Fibroblast of villous mesenchyme (primary cell): ENCODE measurements around the gene KRR1. TPM values are rescaled to one million over a fixed set of nuclear protein-coding genes. Genes with fewer than 3 reads are reported as not detected.
A peak's percentile ranks its signal among the peaks of the same experiment; 100 is the strongest.

Experiments
- DNase-seq: peaks from one replicate; pipeline ENCODE4 v3.0.0-alpha.2; 2010; ENCODE audit warnings: low read depth
- H3K4me3 ChIP-seq: 2 replicates; pipeline ENCODE4 v1.5.1; 2011; ENCODE audit warnings: low read depth, mild to moderate bottlenecking, low read length
- CTCF ChIP-seq: IDR thresholded peaks from 2 replicates; pipeline ENCODE4 v1.5.1; 2012; ENCODE audit warnings: low read depth, mild to moderate bottlenecking, low read length; ENCODE audit not compliant: insufficient read depth
- total RNA-seq: library from RNA; depleted of rRNA; stranded (reverse); fragments of >200 nt; gene quantifications from 2 replicates; pipeline ENCODE4 v1.2.3, GENCODE V29; 2012

Gene KRR1
- total RNA-seq, 1 donor = 31.1 TPM

DNA sequence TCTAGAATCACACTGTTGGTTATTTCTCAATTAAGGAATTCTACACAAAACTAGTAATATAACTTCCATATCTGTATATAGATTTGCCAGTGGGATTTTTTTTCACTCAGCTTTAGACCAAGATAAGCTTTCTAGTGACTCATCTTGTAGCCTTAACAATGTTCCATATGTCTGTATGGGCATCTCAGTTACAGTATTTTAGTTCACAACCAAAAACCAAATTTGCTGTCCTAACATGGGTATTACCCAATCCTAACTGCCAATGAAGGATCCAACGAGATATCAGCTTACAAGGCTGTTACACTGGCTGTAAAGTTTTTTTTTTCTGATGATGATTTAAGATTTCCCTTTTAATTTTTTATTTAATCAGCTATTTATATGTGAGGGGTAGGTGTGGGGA is 31.5 kb upstream of the KRR1 start:
- no peak overlapping the region for H3K4me3 ChIP-seq
- peak; percentile 75 for DNase-seq
- no peak for TF ChIP-seq CTCF

DNA sequence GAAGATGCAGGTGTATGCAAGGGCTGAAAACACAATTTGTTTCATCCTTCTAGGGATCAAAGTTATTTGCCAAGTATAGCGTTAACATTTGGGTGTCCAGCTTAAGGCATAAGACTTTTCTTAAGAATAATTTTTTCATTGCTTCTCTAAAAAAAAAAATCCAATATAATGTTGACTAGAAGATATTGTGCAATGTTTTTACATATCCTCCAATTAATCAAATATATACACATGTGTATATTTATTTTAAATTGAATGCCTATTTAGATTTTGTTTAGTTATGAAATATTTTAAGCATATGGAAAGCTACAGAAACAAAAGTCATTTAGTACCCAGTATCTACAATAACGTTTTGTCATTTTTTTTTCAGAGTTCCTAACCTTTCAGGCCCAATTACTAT is 28.5 kb upstream of the KRR1 start:
- no peak for DNase-seq
- H3K4me3 ChIP-seq = no peak overlapping the region
- TF ChIP-seq CTCF = no peak

DNA sequence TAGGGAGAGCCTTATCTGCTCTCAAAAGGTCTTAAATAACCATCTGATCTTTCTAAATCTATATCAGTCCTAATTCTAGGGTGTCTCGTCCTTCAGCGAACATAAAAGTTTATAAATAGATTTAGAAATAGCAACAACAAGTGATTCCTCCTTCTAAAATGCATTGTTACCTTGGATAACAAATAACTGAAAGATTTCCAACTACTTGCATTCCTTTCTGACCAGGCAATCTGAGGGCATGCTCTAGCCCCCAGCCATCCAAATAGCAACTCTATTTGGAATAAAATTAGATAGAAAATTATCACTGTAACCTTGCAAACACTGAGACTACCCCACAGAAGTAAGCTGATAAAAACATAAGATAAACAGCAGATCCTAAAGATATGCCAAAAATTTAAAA is 21.8 kb upstream of the KRR1 start:
- no peak for DNase-seq
- no peak for TF ChIP-seq CTCF
- H3K4me3 ChIP-seq = no peak overlapping the region

DNA sequence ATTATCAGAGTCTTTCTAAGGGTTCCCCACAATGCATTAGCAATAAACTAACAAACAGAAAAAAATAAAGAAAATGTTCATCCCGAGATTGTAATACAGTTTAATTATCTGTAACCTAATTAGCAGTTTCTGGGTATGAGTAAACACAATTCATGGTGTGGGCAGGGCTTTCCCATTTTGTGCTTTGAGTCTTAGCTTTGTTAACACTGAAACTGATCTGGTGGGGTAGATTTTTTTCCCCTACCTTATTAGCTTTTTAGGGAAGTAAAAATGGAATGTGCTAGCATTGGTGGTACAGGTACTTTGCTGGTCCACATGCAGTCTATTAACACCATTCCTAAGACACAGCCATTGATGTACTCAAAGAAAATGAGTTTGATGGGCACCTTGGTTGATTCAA is 18.4 kb upstream of the KRR1 start:
- no peak for DNase-seq
- TF ChIP-seq CTCF = no peak
- no peak overlapping the region for H3K4me3 ChIP-seq

DNA sequence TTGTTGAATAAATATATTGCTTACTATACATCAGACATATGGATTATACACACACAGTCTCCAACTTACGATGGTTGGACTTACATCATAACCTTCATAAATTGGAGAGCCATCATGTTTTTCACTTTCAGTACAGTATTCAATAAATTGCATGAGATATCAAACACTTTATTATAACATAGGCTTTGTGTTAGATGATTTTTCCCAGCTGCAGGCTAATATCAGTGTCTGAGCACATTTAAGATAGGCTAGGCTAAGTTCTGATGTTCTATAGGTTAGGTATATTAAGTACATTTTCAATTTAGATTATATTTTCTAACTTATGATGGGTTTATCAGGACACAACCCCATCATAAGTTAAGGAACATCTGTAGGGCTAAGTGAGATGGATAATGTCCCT is 17.9 kb upstream of the KRR1 start:
- no peak overlapping the region for H3K4me3 ChIP-seq
- no peak for TF ChIP-seq CTCF
- no peak for DNase-seq

GRCh38 chr12:75528692-75529091 is 17.3 kb upstream of the KRR1 start:
- no peak overlapping the region for H3K4me3 ChIP-seq
- DNase-seq = no peak
- no peak for TF ChIP-seq CTCF

DNA sequence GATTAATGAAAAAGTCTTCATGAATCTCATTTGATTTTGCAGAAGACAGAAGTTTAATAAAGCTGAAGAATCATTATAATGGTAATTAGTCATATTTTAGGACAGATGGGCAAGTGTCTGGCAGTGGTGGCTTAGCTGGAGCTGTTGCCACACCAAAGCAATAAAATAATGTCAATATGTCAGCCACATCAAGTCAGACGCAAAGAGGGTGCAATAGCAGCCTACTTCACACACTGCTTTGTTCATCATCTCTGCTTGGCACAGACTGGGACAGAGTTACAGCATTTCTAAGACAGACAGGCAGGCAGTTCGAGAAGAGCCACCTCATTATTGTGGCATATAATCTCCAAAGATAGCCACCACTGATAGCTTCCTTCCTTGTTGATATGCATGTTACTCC is 16.9 kb upstream of the KRR1 start:
- TF ChIP-seq CTCF = no peak
- no peak for DNase-seq
- H3K4me3 ChIP-seq = no peak overlapping the region
